ENCODE measurements around the gene PTPRA.

DNA sequence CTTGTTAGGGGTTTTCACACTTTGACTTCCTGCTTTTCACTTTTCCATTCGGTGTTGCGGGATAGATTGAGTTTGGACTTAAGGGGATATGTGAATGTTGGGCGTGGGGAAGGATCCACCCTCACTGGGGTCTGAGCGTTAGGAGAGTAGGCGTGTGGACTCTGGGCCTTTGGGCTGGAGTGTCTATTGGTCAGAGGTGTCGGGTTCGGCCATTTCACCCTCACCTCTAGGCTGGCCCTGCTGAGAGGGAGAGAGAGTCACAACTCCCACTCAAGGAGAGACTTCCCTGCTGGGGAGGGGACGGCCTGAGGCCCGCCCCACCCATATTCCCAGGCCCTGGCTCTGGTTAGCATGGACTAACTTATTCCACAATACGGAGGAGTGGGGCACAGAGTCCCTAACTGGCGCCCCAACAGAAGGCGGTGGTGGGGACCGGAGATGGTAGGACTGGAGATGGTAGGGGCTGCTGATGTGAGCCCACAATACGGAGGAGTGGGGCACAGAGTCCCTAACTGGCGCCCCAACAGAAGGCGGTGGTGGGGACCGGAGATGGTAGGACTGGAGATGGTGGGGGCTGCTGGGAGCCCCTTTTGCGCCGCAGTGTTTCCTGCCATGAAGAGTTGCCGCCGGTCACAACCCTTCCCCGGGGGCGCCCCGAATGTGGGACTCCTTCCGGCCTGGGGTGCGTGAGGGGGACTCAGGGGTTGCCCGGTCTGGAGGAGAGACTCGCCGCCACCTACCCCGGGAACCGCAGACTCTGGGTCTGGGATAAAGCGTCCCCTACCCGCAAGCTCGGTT is 1.4 kb upstream of the PTPRA start:
- TF ChIP-seq POLR2A (IDR thresholded peaks at IDR 0.05) (no peak), POLR2AphosphoS5 (IDR thresholded peaks at IDR 0.05) (no peak)
